Mammary epithelial cell (primary cell): ENCODE measurements around the gene STIM1.

Source experiments
- EZH2 ChIP-seq: IDR thresholded peaks from 2 replicates; pipeline ENCODE4 v1.6.1; 2012; ENCODE audit warnings: low read length, inconsistent platforms, borderline replicate concordance
- TF ChIP-seq, protein P1 (sequence below), 2 donors: IDR thresholded peaks in 1 of 2; conservative IDR thresholded peaks in 1 of 2; 2 replicates each; pipeline ENCODE4 v1.5.1; 2011 to 2012; ENCODE audit warnings: inconsistent platforms in 2 of 2, low read length in 2 of 2, mild to moderate bottlenecking in 2 of 2, control low read depth in 1 of 2, low read depth in 1 of 2; ENCODE audit not compliant: insufficient read depth in 1 of 2; ENCODE audit errors: extremely low read depth in 1 of 2

- TF ChIP-seq, protein P1, sequence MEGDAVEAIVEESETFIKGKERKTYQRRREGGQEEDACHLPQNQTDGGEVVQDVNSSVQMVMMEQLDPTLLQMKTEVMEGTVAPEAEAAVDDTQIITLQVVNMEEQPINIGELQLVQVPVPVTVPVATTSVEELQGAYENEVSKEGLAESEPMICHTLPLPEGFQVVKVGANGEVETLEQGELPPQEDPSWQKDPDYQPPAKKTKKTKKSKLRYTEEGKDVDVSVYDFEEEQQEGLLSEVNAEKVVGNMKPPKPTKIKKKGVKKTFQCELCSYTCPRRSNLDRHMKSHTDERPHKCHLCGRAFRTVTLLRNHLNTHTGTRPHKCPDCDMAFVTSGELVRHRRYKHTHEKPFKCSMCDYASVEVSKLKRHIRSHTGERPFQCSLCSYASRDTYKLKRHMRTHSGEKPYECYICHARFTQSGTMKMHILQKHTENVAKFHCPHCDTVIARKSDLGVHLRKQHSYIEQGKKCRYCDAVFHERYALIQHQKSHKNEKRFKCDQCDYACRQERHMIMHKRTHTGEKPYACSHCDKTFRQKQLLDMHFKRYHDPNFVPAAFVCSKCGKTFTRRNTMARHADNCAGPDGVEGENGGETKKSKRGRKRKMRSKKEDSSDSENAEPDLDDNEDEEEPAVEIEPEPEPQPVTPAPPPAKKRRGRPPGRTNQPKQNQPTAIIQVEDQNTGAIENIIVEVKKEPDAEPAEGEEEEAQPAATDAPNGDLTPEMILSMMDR (conservative IDR thresholded peaks at IDR 0.05 in 1 of 2, IDR thresholded peaks at IDR 0.05 in 1 of 2; ENCODE audit: extremely low read depth in 1 of 2, insufficient read depth in 1 of 2, low read depth in 1 of 2, low read length in 2 of 2), result no peak
- no peak for TF ChIP-seq EZH2
Observed at GRCh38 chr11:3843326-3843725, 12.1 kb upstream of the STIM1 start.
